PFSK-1 (cell line): ENCODE measurements around the gene C1S.

Experiments used
- FOXP2 ChIP-seq: optimal IDR thresholded peaks from 2 replicates; pipeline ENCODE3; 2011; ENCODE audit warnings: borderline replicate concordance, control low read depth, inconsistent platforms; ENCODE audit not compliant: insufficient read depth; ENCODE audit errors: extremely low read length, extremely low read depth
- POLR2AphosphoS5 ChIP-seq: IDR thresholded peaks from 2 replicates; pipeline ENCODE4 v1.6.1; 2012; ENCODE audit warnings: low read depth, mild to moderate bottlenecking, control low read depth, low read length, moderate library complexity
- REST ChIP-seq, 2 experiments: IDR thresholded peaks; 2 replicates each; pipeline versions ENCODE4 v1.6.1 to v1.8.0; 2011 to 2012; ENCODE audit warnings: low read depth in 2 of 2, low read length in 2 of 2, control low read depth in 1 of 2, inconsistent platforms in 1 of 2, mild to moderate bottlenecking in 1 of 2, moderate library complexity in 1 of 2; ENCODE audit not compliant: insufficient read depth in 1 of 2
- SIN3A ChIP-seq: IDR thresholded peaks from 2 replicates; pipeline ENCODE4 v1.6.1; 2012; ENCODE audit warnings: mild to moderate bottlenecking, low read length, moderate library complexity, borderline replicate concordance; ENCODE audit not compliant: insufficient read depth
- TAF1 ChIP-seq: IDR thresholded peaks from 2 replicates; pipeline ENCODE4 v1.6.1; 2012; ENCODE audit warnings: low read length, control low read depth, borderline replicate concordance; ENCODE audit not compliant: insufficient read depth

C1S gene

GRCh38 chr12:7091660-7092228 is 31.2 kb downstream of the C1S start:
- no peak for TF ChIP-seq SIN3A
- no peak for TF ChIP-seq POLR2AphosphoS5
- no peak for TF ChIP-seq REST (IDR thresholded peaks at IDR 0.05; ENCODE audit: insufficient read depth in 1 of 2, low read depth in 2 of 2, low read length in 2 of 2)
- TF ChIP-seq FOXP2, result no peak

- TF ChIP-seq REST (IDR thresholded peaks at IDR 0.05; ENCODE audit: insufficient read depth in 1 of 2, low read depth in 2 of 2, low read length in 2 of 2) (no peak), TAF1 (no peak), POLR2AphosphoS5 (no peak), FOXP2 (no peak), SIN3A (no peak)
Measured at GRCh38 chr12:7092229-7092985, 31.9 kb downstream of the C1S start, which contains the start of gene C1R. C1R (minus strand) TSS chr12:7092445; CDS start chr12:7092388, 57 bp downstream.

GRCh38 chr12:7092986-7093460 is 32.5 kb downstream of the C1S start:
- no peak for TF ChIP-seq FOXP2
- TF ChIP-seq TAF1, result no peak
- no peak for TF ChIP-seq POLR2AphosphoS5
- no peak for TF ChIP-seq REST (IDR thresholded peaks at IDR 0.05; ENCODE audit: insufficient read depth in 1 of 2, low read depth in 2 of 2, low read length in 2 of 2)
- TF ChIP-seq SIN3A, result no peak

GRCh38 chr12:7093486-7093885 is 33.0 kb downstream of the C1S start:
- no peak for TF ChIP-seq POLR2AphosphoS5
- TF ChIP-seq TAF1, result no peak
- TF ChIP-seq REST (IDR thresholded peaks at IDR 0.05; ENCODE audit: insufficient read depth in 1 of 2, low read depth in 2 of 2, low read length in 2 of 2), result no peak
- no peak for TF ChIP-seq FOXP2
- TF ChIP-seq SIN3A, result no peak
